ENCODE results near the gene BACH2.
A peak's percentile ranks its signal among the peaks of the same experiment; 100 is the strongest.
"Not testable (repeated sequence)": the region's sequence is repeated elsewhere in the genome, so short reads cannot be mapped to it uniquely, and the experiment has no call there.

BACH2 gene

DNA sequence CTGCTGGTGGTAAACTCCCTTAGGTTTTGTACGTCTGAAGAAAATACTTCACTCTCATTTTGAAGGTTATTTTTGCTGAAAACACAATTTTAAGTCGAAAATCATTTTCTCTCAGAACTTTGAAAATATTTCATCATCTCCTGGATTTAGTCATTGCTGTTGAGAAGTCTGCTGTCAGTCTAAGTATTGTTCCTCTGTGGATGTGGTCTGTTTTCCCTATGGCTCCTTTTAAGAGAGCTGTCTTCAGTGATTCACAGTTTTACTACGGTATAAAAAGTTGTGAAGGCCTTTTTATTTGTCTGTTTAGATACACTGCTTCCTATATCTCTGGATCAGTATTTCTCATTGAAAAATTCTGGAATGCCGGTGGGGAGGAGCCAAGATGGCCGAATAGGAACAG lies 243.0 kb downstream of the BACH2 start:
- DNase-seq, result no peak

DNA sequence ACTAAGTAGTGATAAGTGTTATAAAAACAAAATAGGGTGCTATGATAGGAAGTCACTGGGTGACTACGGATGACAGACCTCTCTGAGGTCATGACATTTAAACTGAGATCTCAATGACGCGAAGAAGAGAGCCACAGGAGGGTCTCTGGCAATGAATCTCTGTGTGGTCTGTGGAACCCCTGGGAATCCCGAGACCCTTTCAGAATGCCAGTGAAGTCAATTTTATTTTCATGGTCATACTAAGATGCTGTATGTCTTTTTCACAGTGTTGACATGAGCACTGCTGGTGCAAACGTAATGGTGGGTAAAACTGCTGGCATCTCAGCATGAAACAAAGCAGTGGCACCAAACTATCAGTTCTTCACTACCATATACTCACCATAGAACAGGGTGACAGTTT lies 247.3 kb downstream of the BACH2 start:
- no peak for DNase-seq

DNA sequence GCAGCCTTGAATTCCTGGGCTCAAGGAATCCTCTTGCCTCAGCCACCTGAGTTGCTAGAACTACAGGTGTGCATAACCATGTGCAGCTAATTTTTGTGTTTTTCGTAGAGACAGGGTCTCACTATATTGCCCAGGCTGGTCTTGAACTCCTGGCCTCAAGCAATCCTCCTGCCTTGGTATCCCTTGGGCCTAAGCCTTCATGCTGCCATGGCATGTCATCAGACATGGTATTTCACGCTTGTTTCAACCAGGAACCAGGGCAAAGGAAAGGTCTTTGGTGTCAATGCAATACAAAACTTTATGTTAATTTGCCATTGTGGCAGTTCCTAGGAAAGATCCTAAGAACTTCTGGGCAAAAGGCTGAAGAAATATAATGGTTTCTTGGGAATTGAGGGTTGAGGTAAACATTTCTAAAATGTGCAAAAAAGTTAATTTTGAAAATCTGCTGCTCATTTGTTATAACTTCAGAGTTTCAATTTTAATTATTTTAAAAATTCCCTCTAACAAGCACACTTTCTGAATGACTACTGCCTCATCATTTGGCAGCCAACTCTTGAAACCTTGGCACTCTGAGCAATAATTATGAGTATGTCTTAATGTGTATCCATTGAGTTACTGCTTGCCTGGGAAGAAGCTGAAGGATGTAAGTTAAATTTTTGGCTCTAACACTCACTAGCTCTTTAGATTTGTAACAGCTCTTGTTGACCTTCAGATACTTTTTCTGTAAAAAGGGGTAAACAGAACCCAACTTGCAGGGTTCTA lies 248.3 kb downstream of the BACH2 start:
- DNase-seq, result no peak

DNA sequence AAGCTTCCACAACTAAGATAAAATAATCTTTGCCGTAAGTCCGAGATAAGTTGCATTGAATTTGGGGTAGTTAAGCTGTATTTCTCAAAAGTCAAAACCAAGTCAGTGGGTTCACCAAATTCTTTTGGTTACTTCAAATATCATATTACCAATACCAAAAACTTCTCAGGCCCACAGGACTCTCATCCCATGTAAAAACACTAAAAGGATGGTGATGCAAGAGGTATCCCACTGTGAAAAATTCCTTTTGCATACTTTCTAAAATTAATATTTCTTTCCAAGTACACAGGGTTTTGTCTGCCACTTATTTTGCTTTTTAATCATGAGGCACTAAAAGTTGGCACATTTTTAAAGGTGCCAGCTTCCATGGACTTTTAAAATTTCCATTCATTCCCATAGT lies 251.1 kb downstream of the BACH2 start:
- no peak for DNase-seq

DNA sequence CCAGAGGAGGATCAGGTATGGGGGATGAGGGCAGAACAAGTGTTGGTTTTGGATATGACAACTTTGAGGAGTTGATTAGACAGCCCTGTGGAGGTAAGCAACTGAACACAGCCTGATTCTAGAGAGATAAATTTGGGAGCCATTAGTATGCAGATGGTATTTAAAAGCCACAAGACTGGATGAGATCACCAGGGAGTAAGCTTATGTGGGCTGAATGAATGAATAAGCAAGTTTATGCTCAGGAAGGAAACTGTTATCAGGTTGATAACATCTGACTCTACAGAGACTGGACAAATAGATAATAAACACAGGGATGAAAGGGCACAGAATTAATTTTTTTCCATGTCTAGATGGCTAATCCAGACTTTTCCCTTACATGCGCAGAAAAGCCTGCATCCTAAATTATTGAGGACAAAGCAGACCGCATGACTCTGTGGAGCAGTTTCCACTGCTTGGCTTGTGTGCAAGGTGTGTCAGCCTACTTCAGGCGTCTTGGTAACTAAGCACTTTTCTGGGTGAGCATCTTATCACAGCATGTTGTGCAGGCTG lies 251.7 kb downstream of the BACH2 start:
- DNase-seq, result no peak

DNA sequence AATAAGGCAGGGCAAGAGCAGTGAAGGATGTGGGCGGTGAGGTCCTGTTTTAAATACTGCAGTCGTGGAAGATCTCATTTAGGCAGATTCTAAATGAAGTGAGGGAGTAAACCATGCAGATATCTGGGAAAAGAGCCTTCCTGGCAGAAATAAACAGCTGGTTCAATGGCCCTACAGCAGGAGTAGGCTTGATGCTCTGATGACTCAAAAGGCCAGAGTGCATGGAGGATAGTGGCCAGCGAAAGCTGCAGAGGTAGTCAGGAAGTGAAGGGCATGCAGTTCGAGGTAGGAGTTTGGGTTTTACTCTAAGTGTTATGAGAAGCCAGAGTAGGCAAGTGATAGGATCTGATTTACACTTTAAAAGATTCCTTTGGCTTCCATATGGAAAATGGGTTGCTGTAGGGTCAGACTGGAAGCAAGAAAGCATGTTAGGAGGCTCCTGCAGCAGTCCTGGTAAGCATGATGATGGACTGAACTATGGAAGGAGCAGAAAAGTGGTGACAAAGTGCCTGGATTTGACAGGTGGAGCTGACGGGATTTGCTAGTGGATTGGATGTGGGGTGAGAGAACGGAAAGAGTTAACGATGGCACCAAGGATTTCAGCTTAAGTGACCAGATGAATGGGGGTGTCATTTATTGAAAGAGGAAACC lies 252.3 kb downstream of the BACH2 start:
- no peak for DNase-seq

DNA sequence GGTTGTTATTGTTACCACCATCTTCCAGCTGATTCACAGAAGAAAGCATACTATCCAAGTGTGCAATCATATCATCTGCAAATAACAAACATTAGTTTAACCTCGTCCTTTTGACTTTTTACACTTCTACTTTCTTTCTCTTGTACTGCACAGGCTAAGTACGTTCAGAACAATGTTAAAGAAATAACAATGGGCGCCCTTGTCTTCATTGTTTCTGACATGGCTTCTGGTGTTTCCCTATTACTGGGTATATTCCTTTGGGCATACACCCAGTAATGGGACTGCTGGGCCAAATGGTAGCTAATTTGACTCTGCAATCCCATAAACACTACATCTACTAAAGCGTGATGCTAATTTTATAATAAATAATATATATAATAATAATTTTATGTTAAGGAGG lies 255.7 kb downstream of the BACH2 start:
- DNase-seq, result no peak

DNA sequence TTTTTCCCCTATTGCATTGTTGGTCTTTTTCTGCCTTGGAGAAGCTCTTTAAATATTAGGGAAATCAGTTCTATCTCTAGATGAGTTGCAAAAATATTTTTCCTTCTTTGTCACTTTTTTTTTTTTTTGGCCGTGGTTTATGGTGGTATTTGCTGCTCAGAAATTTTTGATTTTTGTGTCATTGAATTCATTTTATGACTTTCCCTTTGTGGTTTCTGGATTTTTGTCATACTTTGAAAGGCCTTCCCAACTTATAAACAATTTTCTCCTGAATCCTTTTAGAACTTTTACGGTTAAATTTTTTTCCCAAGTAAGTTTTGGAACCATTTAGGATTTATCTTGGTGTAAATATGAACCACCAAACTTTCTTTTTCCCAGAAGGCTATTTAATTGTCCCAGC lies 256.7 kb downstream of the BACH2 start:
- DNase-seq, result no peak

DNA sequence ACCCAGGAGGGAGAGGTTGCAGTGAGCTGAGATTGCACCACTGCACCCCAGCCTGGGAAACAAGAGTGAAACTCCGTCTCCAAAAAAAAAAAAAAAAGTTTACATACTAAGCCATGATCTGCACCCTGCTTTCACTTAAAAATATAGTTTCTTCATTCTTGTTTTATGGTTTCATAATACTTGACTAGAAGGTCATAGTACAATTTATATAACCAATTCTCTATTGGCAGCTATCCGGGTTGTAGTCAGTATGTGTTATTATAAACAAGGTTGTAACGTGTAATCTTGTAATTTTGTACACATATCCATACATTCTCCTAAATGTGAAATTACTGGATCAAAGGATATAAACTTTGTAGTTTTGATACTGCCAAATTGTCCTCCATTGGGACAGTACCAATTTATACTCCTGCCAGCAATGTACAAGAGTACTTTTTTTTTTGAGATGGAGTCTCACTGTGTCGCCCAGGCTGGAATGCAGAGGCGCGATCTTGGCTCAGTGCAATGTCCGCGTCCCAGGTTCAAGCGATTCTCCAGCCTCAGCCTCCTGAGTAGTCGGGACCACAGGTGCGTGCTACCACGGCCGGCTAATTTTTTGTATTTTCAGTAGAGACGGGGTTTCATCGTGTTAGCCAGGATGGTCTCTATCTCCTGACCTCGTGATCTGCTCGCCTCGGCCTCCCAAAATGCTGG lies 257.5 kb downstream of the BACH2 start:
- no peak for DNase-seq

DNA sequence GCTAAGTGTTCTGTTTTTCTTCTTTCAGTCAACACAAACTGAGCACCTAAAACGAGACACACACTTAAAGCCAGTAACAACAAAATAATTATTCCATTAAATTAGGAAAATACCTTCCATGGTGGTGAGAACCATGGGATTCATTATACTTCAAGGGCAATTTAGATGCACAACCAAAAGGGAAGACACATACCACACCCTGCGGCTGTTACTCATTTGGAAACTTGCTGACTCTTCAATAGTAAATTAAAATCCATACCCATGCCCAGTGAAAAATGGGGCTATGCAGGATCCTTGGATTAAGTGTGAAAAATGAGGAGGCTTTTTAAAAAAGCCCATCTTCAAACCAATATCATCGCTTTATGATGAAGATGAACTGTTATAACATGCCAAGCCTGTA lies 259.7 kb downstream of the BACH2 start:
- DNase-seq, result no peak

DNA sequence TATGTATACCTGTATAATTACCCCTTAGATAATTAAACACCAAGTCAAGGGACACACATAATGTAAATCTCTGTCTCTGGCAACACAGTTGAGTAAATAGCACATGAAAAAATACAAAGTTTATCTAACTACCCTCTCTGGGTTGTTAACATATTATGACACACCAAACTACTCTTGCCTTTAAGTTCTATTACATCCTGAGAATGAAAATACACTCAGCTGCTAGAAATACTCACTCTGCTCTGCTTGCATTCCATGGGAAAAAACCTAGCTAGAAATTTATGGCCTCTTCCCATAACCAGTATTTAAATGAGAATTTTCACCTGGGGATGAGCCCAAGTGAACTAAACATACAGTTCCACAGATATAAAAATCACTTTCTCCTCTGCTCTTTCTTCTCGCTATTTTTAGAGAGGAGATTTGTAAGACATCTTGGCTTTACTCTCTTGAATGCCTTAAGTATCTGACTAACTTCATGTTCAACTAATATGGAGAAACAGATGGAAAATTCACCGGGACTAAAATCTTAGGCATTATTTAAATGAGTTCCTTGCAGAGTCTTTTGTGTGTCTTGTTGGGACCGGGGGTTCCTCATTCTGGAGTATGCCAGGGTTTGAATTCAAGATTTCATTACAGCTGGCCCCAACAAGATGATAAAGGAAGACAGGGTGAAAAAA lies 261.5 kb downstream of the BACH2 start:
- DNase-seq, result no peak

DNA sequence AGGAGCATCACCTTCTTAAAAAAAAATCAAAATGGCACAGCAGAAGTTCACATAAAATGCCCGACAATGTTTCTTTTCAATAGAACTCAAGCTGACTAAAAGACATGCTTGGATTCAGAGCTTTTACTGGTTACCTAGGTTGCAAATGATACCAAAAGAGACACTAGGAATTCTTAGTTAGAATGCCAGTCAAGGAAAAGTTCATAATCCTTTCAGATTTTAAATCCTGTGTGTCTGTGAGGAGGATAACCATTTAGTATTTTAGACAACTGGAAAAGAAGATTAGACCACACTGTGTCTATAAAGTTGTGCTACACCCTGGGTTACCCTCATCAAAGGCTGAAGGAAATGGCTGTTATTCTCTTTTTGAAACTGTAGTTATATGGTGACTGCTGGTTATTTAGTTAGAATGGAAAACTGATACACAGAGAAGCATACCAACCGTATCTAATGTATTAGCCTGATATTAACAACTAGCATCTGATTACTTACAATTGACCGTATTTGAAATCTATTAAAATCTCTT lies 262.8 kb downstream of the BACH2 start:
- no peak for DNase-seq

DNA sequence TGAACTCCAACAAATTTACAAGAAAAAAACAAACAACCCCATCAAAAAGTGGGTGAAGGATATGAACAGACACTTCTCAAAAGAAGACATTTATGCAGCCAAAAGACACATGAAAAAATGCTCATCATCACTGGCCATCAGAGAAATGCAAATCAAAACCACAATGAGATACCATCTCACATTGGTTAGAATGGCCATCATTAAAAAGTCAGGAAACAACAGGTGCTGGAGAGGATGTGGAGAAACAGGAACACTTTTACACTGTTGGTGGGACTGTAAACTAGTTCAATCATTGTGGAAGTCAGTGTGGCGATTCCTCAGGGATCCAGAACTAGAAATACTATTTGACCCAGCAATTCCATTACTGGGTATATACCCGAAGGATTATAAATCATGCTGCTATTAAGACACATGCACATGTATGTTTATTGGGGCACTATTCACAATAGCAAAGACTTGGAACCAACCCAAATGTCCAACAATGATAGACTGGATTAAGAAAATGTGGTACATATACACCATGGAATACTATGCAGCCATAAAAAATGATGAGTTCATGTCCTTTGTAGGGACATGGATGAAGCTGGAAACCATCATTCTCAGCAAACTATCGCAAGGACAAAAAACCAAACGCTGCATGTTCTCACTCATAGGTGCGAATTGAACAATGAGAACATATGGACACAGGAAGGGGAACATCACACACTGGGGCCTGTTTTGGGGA lies 264.0 kb downstream of the BACH2 start:
- DNase-seq, result not testable (repeated sequence)

DNA sequence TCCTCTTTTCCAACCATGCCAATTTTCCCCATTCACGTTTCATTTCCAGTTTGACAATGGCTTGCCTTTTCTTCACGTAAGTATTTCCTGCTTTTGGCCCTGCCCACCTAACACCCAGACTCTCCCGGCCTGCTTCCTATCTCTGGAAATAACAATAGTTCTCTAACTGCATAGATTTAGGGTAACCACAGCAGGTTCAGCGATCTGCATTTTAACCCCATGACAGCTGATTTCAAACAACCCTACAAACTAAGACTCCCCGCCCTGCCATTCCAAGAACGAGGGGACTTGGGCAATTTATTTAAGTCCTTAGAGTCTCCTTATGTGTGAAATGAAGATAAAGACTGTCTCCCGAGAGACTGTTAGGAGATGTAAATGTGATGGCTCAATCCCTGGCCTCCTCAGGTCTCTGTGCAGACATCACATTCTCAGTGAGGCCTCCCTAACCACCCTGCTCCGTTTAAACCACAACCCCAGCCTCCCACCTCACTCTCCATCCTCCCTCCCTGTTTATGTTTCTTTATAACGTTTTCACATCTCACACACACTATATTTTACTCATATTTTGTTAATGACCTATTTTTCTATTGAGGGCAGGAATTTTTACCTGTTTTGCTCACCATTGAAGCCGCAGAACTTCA lies 267.5 kb downstream of the BACH2 start:
- no peak for DNase-seq

DNA sequence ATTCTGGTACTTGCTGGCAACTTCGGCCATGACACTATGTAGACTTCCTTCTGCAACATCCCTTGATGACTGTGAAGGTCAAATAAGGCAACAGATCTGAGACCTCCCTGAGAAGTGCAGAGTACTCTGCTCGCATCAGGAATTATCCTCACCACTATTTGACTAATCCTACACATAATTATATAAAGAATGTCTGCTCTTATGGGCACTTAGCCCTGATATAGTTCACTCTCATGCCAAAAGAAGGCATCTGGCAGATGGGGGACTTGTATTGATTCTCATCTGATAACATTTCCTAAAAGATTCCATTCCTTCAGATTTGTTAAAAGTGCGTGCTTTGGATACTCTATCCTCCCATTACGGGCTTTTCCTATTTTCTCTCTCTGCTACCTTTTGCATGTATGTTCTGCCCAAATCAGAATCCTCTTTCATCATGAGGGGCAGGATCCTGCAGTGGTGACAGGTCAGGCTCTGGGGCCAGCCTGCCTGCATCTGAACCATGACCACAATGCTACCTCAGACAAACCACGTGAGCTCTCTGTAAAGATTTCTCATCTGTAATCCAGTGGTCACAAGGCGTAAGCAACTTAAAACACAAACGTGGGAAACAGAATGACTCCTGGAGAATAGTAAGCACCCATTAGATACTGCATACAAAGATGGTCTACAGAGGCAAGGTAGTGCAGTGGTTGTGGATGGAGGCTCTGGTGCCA lies 268.4 kb downstream of the BACH2 start:
- DNase-seq, result no peak

DNA sequence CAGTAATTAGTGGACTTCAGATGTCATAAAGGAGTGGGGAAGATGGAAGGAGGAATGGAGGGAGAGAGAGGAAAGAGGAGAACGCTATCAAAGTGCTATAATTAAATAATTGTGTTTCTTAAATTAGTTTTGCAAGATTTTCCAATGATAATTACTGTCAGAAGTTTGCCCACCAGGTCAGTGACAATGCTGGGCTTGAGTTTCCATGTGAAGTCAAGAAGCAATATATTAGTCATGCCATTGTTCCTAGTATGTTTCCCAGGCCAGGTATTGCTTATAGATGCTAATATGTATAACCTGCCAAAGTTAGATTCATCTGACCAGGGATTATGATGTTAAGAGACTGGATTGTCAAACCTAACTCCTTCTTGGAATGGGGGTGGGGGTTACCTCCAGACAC lies 270.4 kb downstream of the BACH2 start:
- no peak for DNase-seq

DNA sequence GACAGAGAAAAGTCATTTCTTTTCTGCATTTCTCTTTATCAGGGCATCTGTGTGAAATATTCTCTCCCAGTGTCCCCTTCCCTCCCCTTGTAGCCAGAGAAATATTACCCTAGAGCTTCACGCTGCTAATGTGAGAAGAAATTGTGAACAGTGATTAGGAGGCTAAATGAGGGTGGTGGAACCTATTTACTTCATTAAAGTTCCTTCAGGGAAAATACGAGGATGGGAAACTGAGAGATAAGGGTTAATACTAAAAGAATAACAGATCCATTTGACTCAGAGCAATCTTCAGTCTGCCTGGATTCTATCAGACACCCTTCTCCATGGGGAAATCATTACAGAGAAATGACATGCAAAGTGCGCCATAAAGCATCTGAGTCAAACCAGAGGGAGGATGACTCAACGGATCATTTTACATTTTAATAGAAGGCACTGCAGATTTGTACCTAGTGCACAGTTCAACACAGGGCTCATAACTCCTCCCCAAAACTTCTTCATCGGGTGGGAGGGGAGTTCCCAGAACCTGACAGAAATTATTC lies 271.1 kb downstream of the BACH2 start:
- peak; percentile 28 for DNase-seq

DNA sequence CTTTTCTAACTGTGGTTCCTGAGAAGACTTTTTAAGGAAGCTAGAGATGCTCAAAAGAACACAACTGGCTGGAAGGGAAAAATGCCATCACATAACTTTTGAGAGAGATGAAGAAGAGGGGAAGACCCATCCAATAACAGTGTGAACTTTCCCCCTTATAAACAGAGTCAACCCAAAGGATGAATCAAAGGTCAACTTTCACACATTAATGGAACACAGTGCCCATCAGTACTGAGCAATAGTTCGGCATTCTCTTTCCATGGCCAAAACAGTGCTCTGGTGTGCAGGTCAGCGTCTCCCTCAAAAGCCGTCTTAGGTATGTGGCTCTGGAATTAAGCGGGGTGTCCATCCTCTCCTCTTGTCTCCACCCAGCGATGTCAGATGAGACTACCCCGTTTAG lies 272.0 kb downstream of the BACH2 start:
- DNase-seq, result no peak

DNA sequence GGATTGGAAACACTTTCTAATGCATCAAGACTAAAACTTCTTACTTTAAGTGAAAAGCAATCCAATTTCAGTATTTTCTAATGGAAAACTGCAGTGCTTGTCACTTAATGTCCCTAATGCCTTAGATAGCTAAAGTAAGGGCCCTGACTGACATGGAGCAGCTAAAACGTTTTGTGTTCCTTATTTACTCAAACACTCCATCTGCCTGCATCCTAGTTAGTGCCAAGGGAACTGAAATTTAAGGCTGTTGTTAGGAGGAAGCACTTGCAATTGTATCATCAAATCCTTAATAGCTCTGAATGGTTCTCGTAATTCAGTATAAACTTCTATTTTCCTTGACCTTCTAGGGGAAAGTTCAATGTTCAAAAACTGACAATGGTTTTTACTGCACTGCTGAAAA lies 274.9 kb downstream of the BACH2 start:
- DNase-seq, result no peak

DNA sequence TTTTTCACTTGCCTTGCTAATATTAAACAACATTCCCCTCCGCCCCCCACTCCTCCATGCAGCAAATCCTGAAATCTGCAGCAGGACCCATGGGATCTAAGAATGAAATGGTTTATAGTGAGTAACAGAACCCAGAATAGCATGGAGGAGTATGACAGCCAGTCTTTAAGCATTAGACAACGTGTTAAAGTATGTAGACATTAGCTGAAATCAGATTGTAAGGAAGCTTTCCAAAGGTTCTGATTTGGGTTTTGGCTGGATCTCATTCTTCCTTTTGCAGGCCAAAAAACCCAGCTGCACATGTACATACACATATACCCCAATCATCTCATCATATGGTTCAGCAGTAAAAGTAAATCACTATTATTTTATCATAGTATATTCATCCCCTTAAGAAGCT lies 275.9 kb downstream of the BACH2 start:
- no peak for DNase-seq

DNA sequence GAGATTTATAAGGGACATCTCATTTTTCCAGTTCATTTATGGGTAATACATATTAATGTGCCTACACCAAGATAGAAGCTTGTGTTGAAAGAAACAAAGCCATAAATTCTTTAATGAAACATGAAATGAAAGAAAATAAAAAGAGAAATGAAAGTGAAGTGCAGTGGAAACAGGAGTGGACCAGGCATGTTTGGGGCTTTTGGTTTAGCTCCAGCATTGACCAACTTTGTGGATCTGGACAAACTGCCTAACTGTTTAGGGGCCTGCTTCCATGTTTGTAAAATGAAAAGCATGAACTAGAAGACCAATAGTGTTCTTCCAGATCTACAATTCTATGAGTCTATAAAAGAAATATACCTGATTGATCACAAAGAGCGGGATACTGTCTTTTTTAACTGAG lies 277.4 kb downstream of the BACH2 start:
- DNase-seq, result no peak

Data from activated T-cell treated with anti-CD3 and anti-CD28 coated beads for 4 hours (primary cell).